K562 (cell line): ENCODE results near the gene PLA2G3. TPM values are rescaled to one million over a fixed set of nuclear protein-coding genes. Genes with fewer than 3 reads are reported as not detected.

ENCODE experiments used
- ATAC-seq: fragments of 200-7000 bp; cut with Tn5 transposase; 3 replicates; pipeline ENCODE4 v1.9.1; 2020; ENCODE audit warnings: moderate library complexity
- BruUV-seq: library from RNA; stranded (reverse); fragments of 400-500 nt; replicated peaks from 2 replicates; lab custom pipeline; 2021; lab: Mats Ljungman, UMichigan
- CTCF ChIA-PET: fragments of 300-600 bp; formaldehyde crosslinking; extraction: SDS; loops from one replicate; lab custom pipeline; 2021; ENCODE audit warnings: low intra/inter-chr PET ratio; lab: Yijun Ruan, JAX
- POLR2A ChIA-PET: fragments of 300-600, 350-650 bp; sonication (Branson Sonifier 250); formaldehyde crosslinking; extraction: SDS; loops from one replicate; lab custom pipeline; 2021; ENCODE audit warnings: antibody characterized with exemption, inconsistent platforms; lab: Yijun Ruan, JAX
- DNase-seq, 4 experiments: peaks; one replicate each; pipeline versions ENCODE4 v3.0.0 to v3.0.0-alpha.2; 2011 to 2018; ENCODE audit warnings: low spot score in 3 of 4, mixed read lengths in 3 of 4; ENCODE audit errors: extremely low read depth in 1 of 4
- FAIRE-seq: peaks from 2 replicates; lab custom pipeline; 2011; peaks lifted over from hg19 to GRCh38; lab: Jason Lieb, UNC
- H2AFZ ChIP-seq: 2 replicates; pipeline ENCODE4 v1.6.0; 2011; ENCODE audit warnings: low read depth, low read length, control low read depth, inconsistent platforms
- H3K27ac ChIP-seq: fragments of 200-600 bp; 3 replicates; pipeline ENCODE4 v1.8.0; 2011; ENCODE audit warnings: low read depth, mild to moderate bottlenecking, control low read depth, inconsistent platforms, low read length, moderate library complexity, mixed read lengths; ENCODE audit errors: extremely low read depth
- H3K27me3 ChIP-seq, 2 experiments: fragments of 300-600 bp in 1 of 2; 2 replicates in 1 of 2; 3 replicates in 1 of 2; pipeline versions ENCODE4 v1.6.0 to v1.8.0; 2011; ENCODE audit warnings: inconsistent platforms in 2 of 2, low read length in 2 of 2, mild to moderate bottlenecking in 1 of 2, mixed read lengths in 1 of 2, moderate library complexity in 1 of 2; ENCODE audit not compliant: control insufficient read depth in 2 of 2, insufficient read depth in 2 of 2
- H3K36me3 ChIP-seq: fragments of 300-600 bp; 3 replicates; pipeline ENCODE4 v1.8.0; 2011; ENCODE audit warnings: mild to moderate bottlenecking, low read length, inconsistent platforms; ENCODE audit not compliant: control insufficient read depth, insufficient read depth
- H3K4me1 ChIP-seq, 2 experiments: fragments of 200-600 bp in 1 of 2; replicated peaks in 1 of 2; 2 replicates in 1 of 2; 3 replicates in 1 of 2; pipeline versions ENCODE4 v1.5.1 to v1.8.0; 2011; ENCODE audit warnings: inconsistent platforms in 2 of 2, low read length in 2 of 2, mild to moderate bottlenecking in 1 of 2, mixed read lengths in 1 of 2, moderate library complexity in 1 of 2; ENCODE audit not compliant: control insufficient read depth in 2 of 2, insufficient read depth in 2 of 2
- H3K4me2 ChIP-seq: 2 replicates; pipeline ENCODE4 v1.6.1; 2011; ENCODE audit warnings: low read length, control low read depth, inconsistent platforms, mixed read lengths; ENCODE audit not compliant: insufficient read depth
- H3K4me3 ChIP-seq: fragments of 200-600 bp; sonication (generic), shearing (Covaris generic); 2 replicates; pipeline ENCODE4 v1.5.1; 2016; ENCODE audit warnings: control low read depth, inconsistent platforms
- H3K79me2 ChIP-seq: fragments of 200-600 bp; 3 replicates; pipeline ENCODE4 v1.8.0; 2011; ENCODE audit warnings: low read length, inconsistent platforms; ENCODE audit not compliant: control insufficient read depth, insufficient read depth
- H3K9ac ChIP-seq, 2 experiments: 2 replicates each; pipeline versions ENCODE4 v1.6.0 to v1.6.1; 2011; ENCODE audit warnings: low read depth in 2 of 2, low read length in 2 of 2, control low read depth in 1 of 2, inconsistent platforms in 1 of 2, mild to moderate bottlenecking in 1 of 2, mixed read lengths in 1 of 2; ENCODE audit not compliant: insufficient read depth in 1 of 2
- H3K9me1 ChIP-seq: one replicate; pipeline ENCODE4 v1.6.0; 2011; ENCODE audit warnings: inconsistent platforms, mild to moderate bottlenecking, low read length, moderate library complexity; ENCODE audit not compliant: control insufficient read depth, insufficient read depth
- H3K9me3 ChIP-seq: replicated peaks from 2 replicates; pipeline ENCODE4 v1.5.1; 2011; ENCODE audit warnings: low read depth, low read length, inconsistent platforms; ENCODE audit not compliant: control insufficient read depth, insufficient read depth
- H4K20me1 ChIP-seq: replicated peaks from 2 replicates; pipeline ENCODE4 v1.6.1; 2011; ENCODE audit warnings: low read length, inconsistent platforms, mixed read lengths; ENCODE audit not compliant: control insufficient read depth, insufficient read depth
- CAMTA2 ChIP-seq: fragments of 250-450 bp; sonication (Bioruptor Pico); conservative IDR thresholded peaks from 2 replicates; pipeline ENCODE4 v1.5.1; 2022
- CBFB ChIP-seq: sonication (generic); formaldehyde crosslinking; IDR thresholded peaks from 2 replicates; pipeline ENCODE4 v1.4.0; 2020; ENCODE audit warnings: mild to moderate bottlenecking, missing genetic modification reagents
- NELFE ChIP-seq: IDR thresholded peaks from 2 replicates; pipeline ENCODE4 v1.6.1; 2011; ENCODE audit warnings: mild to moderate bottlenecking; ENCODE audit not compliant: insufficient read depth, insufficient read length
- NFRKB ChIP-seq: fragments of 450-650 bp; IDR thresholded peaks from 2 replicates; pipeline ENCODE4 v1.6.1; 2016; ENCODE audit warnings: low read depth
- PCBP1 ChIP-seq: fragments of 200-400 bp; formaldehyde crosslinking; IDR thresholded peaks from 2 replicates; pipeline ENCODE4 v1.6.1; 2018; ENCODE audit warnings: mild to moderate bottlenecking, low read depth, low read length; ENCODE audit not compliant: poor library complexity, severe bottlenecking
- PHTF2 ChIP-seq: fragments of 250-450 bp; sonication (Bioruptor Pico); IDR thresholded peaks from 2 replicates; pipeline ENCODE4 v1.5.0; 2021; ENCODE audit warnings: mild to moderate bottlenecking
- SMAD1 ChIP-seq: fragments of 150-350 bp; IDR thresholded peaks from 2 replicates; pipeline ENCODE4 v1.6.1; 2014; ENCODE audit warnings: low read length, low read depth; ENCODE audit not compliant: partially characterized antibody
- SMAD3 ChIP-seq: fragments of 450-650 bp; formaldehyde crosslinking; conservative IDR thresholded peaks from 2 replicates; pipeline ENCODE4 v1.4.0; 2020; ENCODE audit warnings: mild to moderate bottlenecking
- ZBTB7A ChIP-seq: IDR thresholded peaks from 2 replicates; pipeline ENCODE4 v1.6.1; 2011; ENCODE audit warnings: low read depth, mild to moderate bottlenecking, low read length, moderate library complexity, borderline replicate concordance; ENCODE audit not compliant: control insufficient read depth
- ZNF561 ChIP-seq: fragments of 450-650 bp; formaldehyde crosslinking; conservative IDR thresholded peaks from 2 replicates; pipeline ENCODE4 v1.4.0; 2020; ENCODE audit warnings: mild to moderate bottlenecking, moderate library complexity
- ZSCAN32 ChIP-seq: fragments of 450-650 bp; formaldehyde crosslinking; IDR thresholded peaks from 2 replicates; pipeline ENCODE4 v1.4.0; 2020; ENCODE audit warnings: mild to moderate bottlenecking, moderate library complexity
- WGBS: fragments of 100-300 bp; shearing (Covaris generic); methylation state at CpG from one replicate; pipeline ENCODE4 v1.1.6; 2016; ENCODE audit warnings: low coverage, mixed read lengths; ENCODE audit not compliant: insufficient coverage; ENCODE audit errors: missing lambda C conversion rate; 5-methylcytosine and 5-hydroxymethylcytosine counted together
- in situ Hi-C: fragments of 300-500 bp; cut with MboI; formaldehyde crosslinking; loops from 4 replicates; pipeline ENCODE4 v1.15.0; 2018; ENCODE audit warnings: inconsistent platforms, mixed read lengths
- intact Hi-C: fragments of 100-400 bp; cut with micrococcal nuclease; formaldehyde crosslinking; loops from 2 replicates; pipeline ENCODE4 v1.14.2; 2022
- polyA plus RNA-seq, 8 experiments: library from polyadenylated mRNA; depleted of rRNA in 4 of 8; stranded (reverse) in 5 of 8; unstranded in 3 of 8; fragments of >200 nt; fragmentation: Nextera tagmentation in 2 of 8; fragmentation: Illumina TruSeq in 1 of 8; extraction: Ambion mirVana in 2 of 8; extraction: Trizol in 1 of 8; gene quantifications; 2 replicates each; pipeline versions ENCODE4 v1.2.1 to v1.2.3, GENCODE V29; 2011 to 2014; ENCODE audit warnings: inconsistent platforms in 1 of 8, missing spikeins in 1 of 8
- total RNA-seq, 7 experiments: library from RNA; depleted of rRNA in 6 of 7; stranded (reverse); fragments of >200 nt in 6 of 7; fragmentation: Illumina TruSeq in 2 of 7; extraction: Trizol in 2 of 7; gene quantifications; 2 replicates each; pipeline versions ENCODE4 v1.2.1 to v1.2.3, GENCODE V29; 2011 to 2021; ENCODE audit warnings: low replicate concordance in 1 of 7
- TF ChIP-seq, protein P1 (sequence below): IDR thresholded peaks from 3 replicates; pipeline ENCODE4 v1.6.1; 2011; ENCODE audit warnings: borderline replicate concordance, mild to moderate bottlenecking; ENCODE audit not compliant: insufficient read length, insufficient read depth
- TF ChIP-seq, protein P2 (sequence below), 2 experiments: IDR thresholded peaks; 2 replicates each; pipeline ENCODE4 v1.6.1; 2011; ENCODE audit warnings: borderline replicate concordance in 1 of 2, control low read depth in 1 of 2, low read depth in 1 of 2, low read length in 1 of 2, mild to moderate bottlenecking in 1 of 2, mixed read lengths in 1 of 2, moderate library complexity in 1 of 2; ENCODE audit not compliant: insufficient read depth in 1 of 2, insufficient read length in 1 of 2, poor library complexity in 1 of 2, severe bottlenecking in 1 of 2; ENCODE audit errors: extremely low read depth in 1 of 2
- TF ChIP-seq, protein P3 (sequence below): fragments of 250-450 bp; sonication (Bioruptor Pico); IDR thresholded peaks from 2 replicates; pipeline ENCODE4 v1.5.0; 2020; ENCODE audit warnings: mild to moderate bottlenecking
- TF ChIP-seq, protein P4 (sequence below): sonication (generic); formaldehyde crosslinking; IDR thresholded peaks from 2 replicates; pipeline ENCODE4 v1.8.1; 2023; ENCODE audit warnings: mild to moderate bottlenecking, missing genetic modification reagents

Gene PLA2G3
- total and polyA plus RNA-seq, 9 of the 15 experiments (the other 6 are each of a cell fraction or from before 2014, with no cell fraction given) = 0.18 to 1.4 (median 0.64) TPM

DNA sequence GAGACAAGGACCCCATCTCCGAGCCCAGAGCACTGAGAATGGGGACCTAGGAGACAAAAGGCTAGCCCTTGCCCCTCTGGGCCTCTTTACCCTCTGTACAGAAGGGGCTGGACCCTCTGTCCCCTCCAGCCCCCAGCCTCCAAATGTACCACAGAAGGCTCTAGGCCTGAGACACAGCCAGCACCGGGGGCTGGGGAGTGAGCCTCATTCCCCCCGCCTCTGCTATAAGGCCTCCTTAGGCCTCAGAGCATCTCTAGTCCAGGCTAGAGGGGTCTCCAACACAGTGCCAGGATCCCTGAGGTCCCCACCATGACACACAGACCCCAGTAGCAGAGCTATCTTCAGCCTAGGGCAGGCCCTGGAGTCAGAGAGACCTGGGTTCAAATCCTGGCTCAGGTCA is 54.4 kb downstream of the PLA2G3 start:
- no peaks in the 10 kb centered on the region for H3K27me3 ChIP-seq
- 88% methylated on average over 3 of the region's 3 CpGs for WGBS
- BruUV-seq = no TSS peak
- in situ Hi-C loops = loop anchor here (5.0 to 10.0 kb wide), 2 partner anchors 134 to 321 kb away; no protein-coding TSS in a partner anchor
- H3K9ac ChIP-seq = peak overlapping the region; percentile 92 to 98; a peak in 2 of 4 replicates
- H4K20me1 ChIP-seq = no peaks in the 10 kb centered on the region
- intact Hi-C loops = loop anchor here (2.0 kb wide), 2 partner anchors 117 to 137 kb away; partner anchors contain the start of genes MORC2 and TUG1
- H3K4me2 ChIP-seq = no peak overlapping the region
- peaks cover 5% of the 10 kb centered on the region for H3K9me1 ChIP-seq
- H3K4me1 ChIP-seq = peaks cover 32 to 73% of the 10 kb centered on the region in 2 experiments
- POLR2A ChIA-PET = interaction anchor here (1.9 to 2.9 kb wide), 2 partner anchors 10 to 18 kb away, joined by 12 to 18 read pairs; no protein-coding TSS in a partner anchor
- H2AFZ ChIP-seq = peak overlapping the region; percentile 94; the same call in 1 of the 2 replicates
- H3K79me2 ChIP-seq = peaks cover 22% of the 10 kb centered on the region
- H3K36me3 ChIP-seq = peaks cover 20% of the 10 kb centered on the region; the same call in 2 of the 3 replicates
- DNase-seq (no peak), ATAC-seq (no peak), FAIRE-seq (no peak)
- peak overlapping the region; percentile 98 for H3K27ac ChIP-seq
- CTCF ChIA-PET = interaction anchor here (0.7 to 4.0 kb wide), 3 partner anchors 21 to 138 kb away, joined by 3 to 21 read pairs (median 4); partner anchors contain the start of gene TUG1
- H3K4me3 ChIP-seq = no peak overlapping the region
- no peaks in the 10 kb centered on the region for H3K9me3 ChIP-seq
- TF ChIP-seq NELFE = no peak
- TF ChIP-seq CAMTA2 (CRISPR knock-in tag) = no peak
- no peak for TF ChIP-seq ZBTB7A
- TF ChIP-seq, protein P1, sequence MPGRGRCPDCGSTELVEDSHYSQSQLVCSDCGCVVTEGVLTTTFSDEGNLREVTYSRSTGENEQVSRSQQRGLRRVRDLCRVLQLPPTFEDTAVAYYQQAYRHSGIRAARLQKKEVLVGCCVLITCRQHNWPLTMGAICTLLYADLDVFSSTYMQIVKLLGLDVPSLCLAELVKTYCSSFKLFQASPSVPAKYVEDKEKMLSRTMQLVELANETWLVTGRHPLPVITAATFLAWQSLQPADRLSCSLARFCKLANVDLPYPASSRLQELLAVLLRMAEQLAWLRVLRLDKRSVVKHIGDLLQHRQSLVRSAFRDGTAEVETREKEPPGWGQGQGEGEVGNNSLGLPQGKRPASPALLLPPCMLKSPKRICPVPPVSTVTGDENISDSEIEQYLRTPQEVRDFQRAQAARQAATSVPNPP = no peak
- no peak for TF ChIP-seq PHTF2 (CRISPR knock-in tag)
- TF ChIP-seq SMAD1 = no peak
- TF ChIP-seq, protein P2, sequence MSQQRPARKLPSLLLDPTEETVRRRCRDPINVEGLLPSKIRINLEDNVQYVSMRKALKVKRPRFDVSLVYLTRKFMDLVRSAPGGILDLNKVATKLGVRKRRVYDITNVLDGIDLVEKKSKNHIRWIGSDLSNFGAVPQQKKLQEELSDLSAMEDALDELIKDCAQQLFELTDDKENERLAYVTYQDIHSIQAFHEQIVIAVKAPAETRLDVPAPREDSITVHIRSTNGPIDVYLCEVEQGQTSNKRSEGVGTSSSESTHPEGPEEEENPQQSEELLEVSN (IDR thresholded peaks at IDR 0.05; ENCODE audit: borderline replicate concordance in 1 of 2, extremely low read depth in 1 of 2, insufficient read depth in 1 of 2, insufficient read length in 1 of 2, low read depth in 1 of 2, low read length in 1 of 2, poor library complexity in 1 of 2, severe bottlenecking in 1 of 2) = no peak
- TF ChIP-seq SMAD3 = no peak
- TF ChIP-seq NFRKB = no peak
- no peak for TF ChIP-seq CBFB
- TF ChIP-seq, protein P3, sequence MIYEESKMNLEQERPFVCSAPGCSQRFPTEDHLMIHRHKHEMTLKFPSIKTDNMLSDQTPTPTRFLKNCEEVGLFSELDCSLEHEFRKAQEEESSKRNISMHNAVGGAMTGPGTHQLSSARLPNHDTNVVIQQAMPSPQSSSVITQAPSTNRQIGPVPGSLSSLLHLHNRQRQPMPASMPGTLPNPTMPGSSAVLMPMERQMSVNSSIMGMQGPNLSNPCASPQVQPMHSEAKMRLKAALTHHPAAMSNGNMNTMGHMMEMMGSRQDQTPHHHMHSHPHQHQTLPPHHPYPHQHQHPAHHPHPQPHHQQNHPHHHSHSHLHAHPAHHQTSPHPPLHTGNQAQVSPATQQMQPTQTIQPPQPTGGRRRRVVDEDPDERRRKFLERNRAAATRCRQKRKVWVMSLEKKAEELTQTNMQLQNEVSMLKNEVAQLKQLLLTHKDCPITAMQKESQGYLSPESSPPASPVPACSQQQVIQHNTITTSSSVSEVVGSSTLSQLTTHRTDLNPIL (CRISPR knock-in tag) = no peak
- TF ChIP-seq, protein P4, sequence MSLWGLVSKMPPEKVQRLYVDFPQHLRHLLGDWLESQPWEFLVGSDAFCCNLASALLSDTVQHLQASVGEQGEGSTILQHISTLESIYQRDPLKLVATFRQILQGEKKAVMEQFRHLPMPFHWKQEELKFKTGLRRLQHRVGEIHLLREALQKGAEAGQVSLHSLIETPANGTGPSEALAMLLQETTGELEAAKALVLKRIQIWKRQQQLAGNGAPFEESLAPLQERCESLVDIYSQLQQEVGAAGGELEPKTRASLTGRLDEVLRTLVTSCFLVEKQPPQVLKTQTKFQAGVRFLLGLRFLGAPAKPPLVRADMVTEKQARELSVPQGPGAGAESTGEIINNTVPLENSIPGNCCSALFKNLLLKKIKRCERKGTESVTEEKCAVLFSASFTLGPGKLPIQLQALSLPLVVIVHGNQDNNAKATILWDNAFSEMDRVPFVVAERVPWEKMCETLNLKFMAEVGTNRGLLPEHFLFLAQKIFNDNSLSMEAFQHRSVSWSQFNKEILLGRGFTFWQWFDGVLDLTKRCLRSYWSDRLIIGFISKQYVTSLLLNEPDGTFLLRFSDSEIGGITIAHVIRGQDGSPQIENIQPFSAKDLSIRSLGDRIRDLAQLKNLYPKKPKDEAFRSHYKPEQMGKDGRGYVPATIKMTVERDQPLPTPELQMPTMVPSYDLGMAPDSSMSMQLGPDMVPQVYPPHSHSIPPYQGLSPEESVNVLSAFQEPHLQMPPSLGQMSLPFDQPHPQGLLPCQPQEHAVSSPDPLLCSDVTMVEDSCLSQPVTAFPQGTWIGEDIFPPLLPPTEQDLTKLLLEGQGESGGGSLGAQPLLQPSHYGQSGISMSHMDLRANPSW (CRISPR knock-in tag) = no peak
- no peak for TF ChIP-seq ZSCAN32 (CRISPR knock-in tag)
- TF ChIP-seq PCBP1 = no peak
- TF ChIP-seq ZNF561 = no peak
